ENCODE data around the gene DIAPH2. TPM values are rescaled to one million over a fixed set of nuclear protein-coding genes. Genes with fewer than 3 reads are reported as not detected.

Gene DIAPH2
- total and polyA plus RNA-seq, 2 of the 13 experiments (the other 11 are each of a cell fraction or from before 2014, with no cell fraction given) = 2.1 to 8.5 TPM

DNA sequence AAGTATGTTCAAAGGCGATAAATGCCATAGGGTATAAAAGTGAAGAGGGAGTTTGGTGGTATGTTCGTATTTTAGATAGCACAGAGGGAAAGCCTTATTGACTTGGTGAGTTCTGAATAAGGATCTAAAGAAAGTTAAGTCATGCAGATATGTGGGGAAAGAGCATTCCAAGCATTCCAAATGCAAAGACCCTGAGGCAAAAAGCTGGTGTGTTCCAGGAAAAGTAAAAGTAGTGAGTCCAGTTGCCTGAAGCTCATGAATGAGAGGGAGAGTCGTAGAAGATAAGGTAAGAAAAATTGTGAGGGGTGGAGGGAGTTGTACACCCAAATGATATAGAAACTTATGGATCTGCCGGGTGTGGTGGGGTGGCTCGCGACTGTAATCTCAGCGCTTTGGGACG lies 625.7 kb downstream of the DIAPH2 start (continued):
- no peak for TF ChIP-seq FIP1L1 (IDR thresholded peaks at IDR 0.05; ENCODE audit: borderline replicate concordance, insufficient read depth, low read depth, low read length)
- no peak for TF ChIP-seq ZSCAN29 (CRISPR knock-in tag; conservative IDR thresholded peaks at IDR 0.05)

DNA sequence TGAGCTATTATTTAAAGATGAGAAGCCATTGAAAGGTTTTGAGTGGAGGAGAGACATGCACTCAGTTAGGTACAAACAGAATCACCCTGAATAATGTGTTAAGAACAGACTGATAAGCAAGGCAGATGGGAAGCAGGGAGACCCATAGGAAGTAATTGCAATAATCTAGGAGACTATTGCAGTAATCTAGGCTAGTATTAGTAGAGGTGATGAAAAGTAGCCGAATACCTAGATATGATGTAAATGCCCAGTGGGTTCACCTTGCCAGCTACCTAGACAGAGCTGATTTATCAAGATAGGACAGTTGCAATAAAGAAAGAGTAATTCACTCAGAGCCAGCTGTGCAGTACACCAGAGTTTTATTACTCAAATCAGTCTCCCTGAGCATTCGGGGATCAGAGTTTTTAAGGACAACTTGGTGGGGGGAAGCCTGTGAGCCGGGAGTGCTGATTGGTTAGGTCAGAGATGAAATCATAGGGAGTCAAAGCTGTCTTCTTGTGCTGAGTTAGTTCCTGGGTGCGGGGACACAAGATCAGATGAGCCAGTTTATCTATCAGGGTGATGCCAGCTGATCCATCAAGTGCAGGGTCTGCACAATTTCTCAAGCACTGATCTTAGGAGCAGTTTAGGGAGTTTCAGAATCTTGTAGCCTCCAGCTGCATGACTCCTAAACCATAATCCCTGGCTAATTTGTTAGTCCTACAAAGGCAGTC lies 626.6 kb downstream of the DIAPH2 start:
- Histone ChIP-seq H4K20me1 (ENCODE audit: insufficient read depth, low read length) (no peaks in the 10 kb centered on the region), H3K27ac (ENCODE audit: extremely low read length, insufficient read depth, low read length) (no peak overlapping the region), H3K9ac (ENCODE audit: insufficient read depth, low read depth, low read length) (no peak overlapping the region), H3K9me3 (ENCODE audit: low read length) (no peaks in the 10 kb centered on the region), H3K4me2 (ENCODE audit: low read depth, low read length) (no peak overlapping the region), H3K79me2 (ENCODE audit: insufficient read depth, low read length) (no peaks in the 10 kb centered on the region), H2AFZ (ENCODE audit: low read length) (no peak overlapping the region), H3K27me3 (ENCODE audit: control insufficient read depth in 1 of 2, insufficient read depth in 2 of 2, low read length in 2 of 2) (no peaks in the 10 kb centered on the region), H3K4me1 (ENCODE audit: insufficient read depth, low read length) (no peaks in the 10 kb centered on the region), H3K36me3 (replicated peaks in 1 of 2; ENCODE audit: control insufficient read depth in 1 of 2, insufficient read depth in 2 of 2, low read length in 2 of 2) (no peaks in the 10 kb centered on the region), H3K4me3 (replicated peaks in 1 of 3; ENCODE audit: insufficient read depth in 1 of 3, low read depth in 2 of 3, low read length in 3 of 3) (no peak overlapping the region)
- in situ Hi-C loops (cut with HindIII; ENCODE audit: extremely low pct_ligation_motif_present, low pct_unique_long_range_greater_than_20kb) = no loop called here
- 96% methylated on average over 4 of the region's 4 CpGs for WGBS (ENCODE audit: low lambda C conversion rate)
- BruUV-seq (replicated peaks) = no TSS peak
- FAIRE-seq = no peak
- ATAC-seq = no peak
- ChIA-PET POLR2A (no interaction called here), CTCF (ENCODE audit: low intra/inter-chr PET ratio, low total read pairs) (no interaction called here)
- no peak for DNase-seq (ENCODE audit: low spot score)
- intact Hi-C loops (cut with micrococcal nuclease; ENCODE audit: unreplicated experiment) = no loop called here
- no peak for TF ChIP-seq HMG20B (CRISPR knock-in tag; conservative IDR thresholded peaks at IDR 0.05)
- TF ChIP-seq CENPBD1 (CRISPR knock-in tag; IDR thresholded peaks at IDR 0.05; ENCODE audit: borderline replicate concordance, low read depth) = no peak
- TF ChIP-seq, protein P1, sequence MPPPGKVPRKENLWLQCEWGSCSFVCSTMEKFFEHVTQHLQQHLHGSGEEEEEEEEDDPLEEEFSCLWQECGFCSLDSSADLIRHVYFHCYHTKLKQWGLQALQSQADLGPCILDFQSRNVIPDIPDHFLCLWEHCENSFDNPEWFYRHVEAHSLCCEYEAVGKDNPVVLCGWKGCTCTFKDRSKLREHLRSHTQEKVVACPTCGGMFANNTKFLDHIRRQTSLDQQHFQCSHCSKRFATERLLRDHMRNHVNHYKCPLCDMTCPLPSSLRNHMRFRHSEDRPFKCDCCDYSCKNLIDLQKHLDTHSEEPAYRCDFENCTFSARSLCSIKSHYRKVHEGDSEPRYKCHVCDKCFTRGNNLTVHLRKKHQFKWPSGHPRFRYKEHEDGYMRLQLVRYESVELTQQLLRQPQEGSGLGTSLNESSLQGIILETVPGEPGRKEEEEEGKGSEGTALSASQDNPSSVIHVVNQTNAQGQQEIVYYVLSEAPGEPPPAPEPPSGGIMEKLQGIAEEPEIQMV (CRISPR knock-in tag; IDR thresholded peaks at IDR 0.05; ENCODE audit: low read depth) = no peak
- no peak for TF ChIP-seq ZNF83 (CRISPR knock-in tag; IDR thresholded peaks at IDR 0.05; ENCODE audit: borderline replicate concordance)
- TF ChIP-seq ZBTB39 (CRISPR knock-in tag; IDR thresholded peaks at IDR 0.05) = no peak
- no peak for TF ChIP-seq KDM4B (CRISPR knock-in tag; IDR thresholded peaks at IDR 0.05)
- no peak for TF ChIP-seq GZF1 (CRISPR knock-in tag; IDR thresholded peaks at IDR 0.05)
- TF ChIP-seq CAMTA2 (CRISPR knock-in tag; IDR thresholded peaks at IDR 0.05; ENCODE audit: borderline replicate concordance) = no peak
- no peak for TF ChIP-seq HNF4G (IDR thresholded peaks at IDR 0.05; ENCODE audit: borderline replicate concordance, low read depth, low read length)
- no peak for TF ChIP-seq HNF4G (CRISPR knock-in tag; IDR thresholded peaks at IDR 0.05; ENCODE audit: borderline replicate concordance, low read depth)
- TF ChIP-seq EZH2 (conservative IDR thresholded peaks at IDR 0.05; ENCODE audit: low read depth, low read length) = no peak
- no peak for TF ChIP-seq ZNF264 (CRISPR knock-in tag; IDR thresholded peaks at IDR 0.05)
- no peak for TF ChIP-seq NCOR1 (IDR thresholded peaks at IDR 0.05; ENCODE audit: borderline replicate concordance, low read length)
- no peak for TF ChIP-seq ZNF772 (CRISPR knock-in tag; IDR thresholded peaks at IDR 0.05)
- no peak for TF ChIP-seq NR2F1 (CRISPR knock-in tag; IDR thresholded peaks at IDR 0.05)

All from HepG2 (cell line).